IPS-11a (cell line): ENCODE data around the gene G6PC1.

Source experiments
- H3K4me3 ChIP-seq: one replicate; pipeline ENCODE4 v1.5.1; 2013; ENCODE audit warnings: low read depth, low read length, control low read depth

The G6PC1 gene

DNA sequence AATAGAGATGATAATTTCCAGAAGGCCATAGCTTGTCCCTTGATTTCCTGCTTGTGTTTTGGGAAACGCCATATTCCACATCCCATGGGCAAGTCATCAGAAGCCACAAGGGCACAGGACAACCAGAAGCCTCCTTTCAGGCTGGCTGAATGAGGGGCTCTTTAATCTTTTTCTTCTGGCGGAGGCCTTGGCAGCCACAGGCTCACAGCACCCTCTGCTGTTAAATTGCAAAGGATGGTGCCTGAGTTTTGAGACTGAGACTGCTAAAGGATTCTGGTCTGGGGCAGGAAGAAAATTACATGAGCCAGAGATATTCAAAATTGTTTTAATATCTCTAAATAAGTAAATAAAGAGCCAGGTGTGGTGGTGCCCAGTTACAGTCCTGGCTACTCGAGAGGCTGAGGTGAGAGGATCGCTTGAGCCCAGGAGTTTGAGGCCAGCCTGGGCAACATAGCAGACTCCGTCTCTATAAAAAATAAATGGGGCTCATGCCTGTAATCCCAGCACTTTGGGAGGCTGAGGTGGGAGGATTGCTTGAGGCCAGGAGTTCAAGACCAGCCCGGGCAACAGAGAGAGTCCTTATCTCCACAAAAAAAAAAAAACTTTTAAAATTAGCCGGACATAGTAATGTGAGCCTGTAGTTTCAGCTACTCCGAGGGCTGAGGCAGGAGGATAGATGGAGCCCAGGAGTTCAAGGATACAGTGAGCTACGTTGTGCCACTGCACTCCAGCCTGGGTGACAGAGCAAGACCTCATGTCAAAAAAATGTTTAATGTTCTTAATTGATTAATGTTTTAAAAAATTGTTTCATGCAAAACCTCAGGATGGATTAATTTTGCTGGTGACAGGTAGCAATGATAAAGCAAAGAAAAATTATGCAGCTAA, 37.4 kb downstream of the G6PC1 start:
- no peak overlapping the region for H3K4me3 ChIP-seq

DNA sequence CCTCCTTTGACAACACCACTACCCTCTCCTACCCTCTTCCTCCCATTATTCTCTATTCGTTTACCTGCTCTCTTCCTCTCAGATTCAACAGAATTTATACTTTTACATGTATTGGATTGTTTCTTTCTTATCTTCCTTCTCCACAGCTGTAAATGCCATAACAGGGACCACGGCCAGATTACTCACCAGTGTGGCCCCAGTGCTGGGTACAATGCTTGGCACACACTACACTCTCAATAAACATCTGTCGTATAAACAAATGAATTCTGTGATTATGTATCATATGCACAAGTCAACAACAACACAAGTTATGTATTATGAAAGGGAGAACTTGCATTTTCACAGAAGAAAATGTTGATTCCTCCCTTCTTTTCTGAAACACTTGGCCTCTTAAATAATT, 43.6 kb downstream of the G6PC1 start:
- H3K4me3 ChIP-seq, result no peak overlapping the region

DNA sequence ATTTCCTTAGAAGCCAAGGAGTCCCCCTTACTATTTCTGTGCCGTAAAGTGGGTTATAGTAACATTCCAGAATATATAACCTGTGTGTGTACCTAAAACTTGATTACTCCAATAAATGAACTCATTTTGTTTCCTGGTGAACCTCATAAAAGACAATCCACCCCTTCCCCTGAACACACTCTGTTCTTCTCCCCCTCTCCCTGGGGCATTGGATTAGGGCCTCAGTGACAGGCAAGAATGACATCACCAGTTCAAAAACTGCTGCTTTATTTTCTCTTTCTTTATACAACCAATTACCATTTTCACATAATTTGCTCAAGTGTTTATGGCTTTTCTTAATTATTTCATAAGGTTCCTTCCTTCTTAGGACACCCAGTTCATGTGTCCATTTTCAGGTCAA, 46.2 kb downstream of the G6PC1 start:
- H3K4me3 ChIP-seq, result no peak overlapping the region

DNA sequence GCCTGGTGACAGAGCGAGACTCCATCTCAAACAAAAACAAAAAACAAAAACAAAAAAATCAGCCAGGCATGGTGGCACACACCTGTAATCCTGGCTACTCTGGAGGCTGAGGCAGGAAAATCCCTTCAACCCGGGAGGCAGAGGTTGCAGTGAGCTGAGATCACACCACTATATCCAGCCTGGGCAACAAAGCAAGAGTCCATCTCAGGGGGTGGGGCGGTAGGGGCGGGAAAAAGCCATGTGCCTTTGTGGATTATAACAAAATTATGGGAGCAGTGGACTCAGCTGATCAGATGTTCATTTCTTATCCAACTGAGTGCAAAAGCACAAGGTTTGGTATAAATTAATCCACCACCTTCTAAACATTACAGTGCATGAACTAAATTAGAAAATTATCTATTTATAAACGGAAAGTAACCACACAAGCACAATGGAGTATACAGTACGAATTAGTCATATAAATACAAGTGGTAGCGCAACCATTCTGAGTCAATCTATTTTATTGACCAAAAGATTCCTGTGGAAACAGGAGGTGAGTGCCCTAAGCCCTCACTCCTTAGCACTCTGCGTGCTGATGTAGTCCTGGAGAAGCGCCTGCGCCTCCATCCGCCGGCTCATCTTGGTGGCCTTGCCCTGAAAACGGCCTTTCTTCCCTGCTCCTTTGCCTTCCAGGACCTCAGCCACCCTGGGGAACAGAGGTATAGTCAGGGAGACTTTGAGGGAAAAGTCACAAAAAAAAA, 49.6 kb downstream of the G6PC1 start:
- H3K4me3 ChIP-seq, result no peak overlapping the region
